ENCODE data around the gene CCND3.

GRCh38 chr6:41927253-41927652 lies 14.4 kb downstream of the CCND3 start:
- no peak for TF ChIP-seq TAF1 (IDR thresholded peaks at IDR 0.05; ENCODE audit: low read depth, low read length)
- no peak for TF ChIP-seq POLR2A (IDR thresholded peaks at IDR 0.05; ENCODE audit: low read depth, low read length)

All from GM12891 (cell line).